Endothelial cell of umbilical vein (primary cell): ENCODE results near the gene POLR1B. TPM values are rescaled to one million over a fixed set of nuclear protein-coding genes. Genes with fewer than 3 reads are reported as not detected.

Source experiments
- BruUV-seq: library from RNA; stranded (reverse); fragments of 400-500 nt; replicated peaks from 2 replicates; lab custom pipeline; 2021; lab: Mats Ljungman, UMichigan
- CTCF ChIA-PET: fragments of 300-600, 350-600 bp; sonication (Branson Sonifier 250); formaldehyde crosslinking; loops from one replicate; lab custom pipeline; 2021; ENCODE audit warnings: antibody characterized with exemption, inconsistent platforms; lab: Charles Lee
- POLR2A ChIA-PET: fragments of 300-600, 350-600 bp; sonication (Branson Sonifier 250); formaldehyde crosslinking; loops from one replicate; lab custom pipeline; 2021; ENCODE audit warnings: antibody characterized with exemption, inconsistent platforms; lab: Charles Lee
- DNase-seq: peaks from one replicate; pipeline ENCODE4 v3.0.0-alpha.2; 2011; ENCODE audit warnings: low read depth, low spot score
- FAIRE-seq: peaks from 2 replicates; lab custom pipeline; 2011; peaks lifted over from hg19 to GRCh38; lab: Jason Lieb, UNC
- H2AFZ ChIP-seq: 2 replicates; pipeline ENCODE4 v1.6.0; 2012; ENCODE audit warnings: low read depth, low read length, control low read depth, inconsistent platforms
- H3K27ac ChIP-seq: 2 replicates; pipeline ENCODE4 v1.5.1; 2011; ENCODE audit warnings: low read depth, mild to moderate bottlenecking, control low read depth, low read length, moderate library complexity; ENCODE audit not compliant: insufficient read depth
- H3K27me3 ChIP-seq, 2 experiments: 2 replicates each; pipeline versions ENCODE4 v1.6.0 to v1.6.1; 2011; ENCODE audit warnings: low read length in 2 of 2, mixed read lengths in 1 of 2; ENCODE audit not compliant: control insufficient read depth in 2 of 2, insufficient read depth in 2 of 2
- H3K36me3 ChIP-seq, 2 experiments: 2 replicates in 1 of 2; 3 replicates in 1 of 2; pipeline ENCODE4 v1.5.1; 2011; ENCODE audit warnings: low read length in 2 of 2, mild to moderate bottlenecking in 1 of 2, moderate library complexity in 1 of 2; ENCODE audit not compliant: control insufficient read depth in 2 of 2, insufficient read depth in 2 of 2; ENCODE audit errors: extremely low read depth in 1 of 2
- H3K4me1 ChIP-seq: 3 replicates; pipeline ENCODE4 v1.5.1; 2011; ENCODE audit warnings: mild to moderate bottlenecking, low read length; ENCODE audit not compliant: control insufficient read depth, insufficient read depth; ENCODE audit errors: extremely low read depth
- H3K4me2 ChIP-seq: 2 replicates; pipeline ENCODE4 v1.6.1; 2011; ENCODE audit warnings: low read length, control low read depth, mixed read lengths; ENCODE audit not compliant: insufficient read depth
- H3K4me3 ChIP-seq, 3 experiments: fragments of 200-600 bp in 1 of 3; sonication (generic), shearing (Covaris generic) in 1 of 3; replicated peaks in 1 of 3; 2 replicates each; pipeline ENCODE4 v1.5.1; 2011 to 2016; ENCODE audit warnings: control low read depth in 3 of 3, low read length in 3 of 3, mild to moderate bottlenecking in 2 of 3, inconsistent platforms in 1 of 3, low read depth in 1 of 3, moderate library complexity in 1 of 3; ENCODE audit not compliant: insufficient read depth in 1 of 3
- H3K79me2 ChIP-seq: 2 replicates; pipeline ENCODE4 v1.6.0; 2012; ENCODE audit warnings: low read length, inconsistent platforms; ENCODE audit not compliant: control insufficient read depth, insufficient read depth
- H3K9ac ChIP-seq: replicated peaks from 2 replicates; pipeline ENCODE3; 2011; ENCODE audit warnings: low read length, control low read depth; ENCODE audit not compliant: insufficient read depth; ENCODE audit errors: extremely low read depth
- H3K9me1 ChIP-seq: replicated peaks from 3 replicates; pipeline ENCODE4 v1.6.0; 2011; ENCODE audit warnings: mild to moderate bottlenecking, low read length; ENCODE audit not compliant: control insufficient read depth, insufficient read depth; ENCODE audit errors: extremely low read depth
- H3K9me3 ChIP-seq: replicated peaks from 2 replicates; pipeline ENCODE4 v1.5.1; 2012; ENCODE audit warnings: low read length, inconsistent platforms; ENCODE audit not compliant: control insufficient read depth, insufficient read depth
- H4K20me1 ChIP-seq: replicated peaks from 2 replicates; pipeline ENCODE3; 2011; ENCODE audit warnings: mild to moderate bottlenecking, low read length; ENCODE audit not compliant: control insufficient read depth, insufficient read depth; ENCODE audit errors: extremely low read depth
- CTCF ChIP-seq, 2 donors: IDR thresholded peaks; 1 replicate in 1 of 2; 2 replicates in 1 of 2; pipeline ENCODE4 v1.5.1; 2011; ENCODE audit warnings: low read length in 2 of 2, mild to moderate bottlenecking in 2 of 2, moderate library complexity in 2 of 2, control low read depth in 1 of 2, inconsistent platforms in 1 of 2, low read depth in 1 of 2; ENCODE audit not compliant: insufficient read depth in 1 of 2; ENCODE audit errors: extremely low read depth in 1 of 2
- EZH2 ChIP-seq: IDR thresholded peaks from 2 replicates; pipeline ENCODE4 v1.6.1; 2012; ENCODE audit warnings: borderline replicate concordance, low read depth, mild to moderate bottlenecking, moderate library complexity, low read length, inconsistent platforms; ENCODE audit not compliant: severe bottlenecking
- FOS ChIP-seq: IDR thresholded peaks from 2 replicates; pipeline ENCODE4 v1.6.1; 2011; ENCODE audit warnings: mild to moderate bottlenecking, low read length, moderate library complexity, borderline replicate concordance; ENCODE audit not compliant: insufficient read depth
- GATA2 ChIP-seq: IDR thresholded peaks from 2 replicates; pipeline ENCODE4 v1.7.0; 2011; ENCODE audit warnings: low read depth, mild to moderate bottlenecking, moderate library complexity, mixed read lengths, low read length; ENCODE audit not compliant: insufficient read length, insufficient read depth
- JUN ChIP-seq: IDR thresholded peaks from 2 replicates; pipeline ENCODE4 v1.6.1; 2011; ENCODE audit warnings: borderline replicate concordance, low read depth; ENCODE audit not compliant: insufficient read length, insufficient read depth
- MAX ChIP-seq: IDR thresholded peaks from 2 replicates; pipeline ENCODE4 v1.6.1; 2011; ENCODE audit not compliant: insufficient read depth, insufficient read length
- MYC ChIP-seq: IDR thresholded peaks from one replicate; pipeline ENCODE4 v1.6.1; 2011; ENCODE audit warnings: mild to moderate bottlenecking, low read depth, low read length
- POLR2A ChIP-seq: IDR thresholded peaks from 2 replicates; pipeline ENCODE4 v1.6.1; 2012; ENCODE audit warnings: low read depth, mild to moderate bottlenecking, control low read depth, low read length
- POLR2AphosphoS5 ChIP-seq: IDR thresholded peaks from 2 replicates; pipeline ENCODE4 v1.6.1; 2012; ENCODE audit warnings: low read depth, mild to moderate bottlenecking, control low read depth, low read length, moderate library complexity; ENCODE audit not compliant: insufficient read depth
- dilution Hi-C: fragments of 300-500 bp; cut with MboI; formaldehyde crosslinking; loops from one replicate; pipeline ENCODE4 v1.15.0; 2019; ENCODE audit warnings: low sequenced_read_pairs; ENCODE audit not compliant: extremely low pct_ligation_motif_present
- intact Hi-C: fragments of 100-400 bp; cut with micrococcal nuclease; formaldehyde crosslinking; loops from one replicate; pipeline ENCODE4 v1.10.0; 2022
- polyA plus RNA-seq, 4 experiments: library from polyadenylated mRNA; depleted of rRNA in 3 of 4; stranded (reverse) in 3 of 4; unstranded in 1 of 4; fragments of >200 nt; gene quantifications; 2 replicates each; pipeline versions ENCODE4 v1.2.1 to v1.2.3, GENCODE V29; 2011 to 2012; ENCODE audit warnings: missing spikeins in 1 of 4
- total RNA-seq: library from RNA; stranded (reverse); gene quantifications from 2 replicates; pipeline ENCODE4 v1.2.3, GENCODE V29; 2021

Gene POLR1B
- total and polyA plus RNA-seq, 2 donors (not counting 3 experiments of a cell fraction or from before 2014, with no cell fraction given), result 12.2 to 28.9 TPM

DNA sequence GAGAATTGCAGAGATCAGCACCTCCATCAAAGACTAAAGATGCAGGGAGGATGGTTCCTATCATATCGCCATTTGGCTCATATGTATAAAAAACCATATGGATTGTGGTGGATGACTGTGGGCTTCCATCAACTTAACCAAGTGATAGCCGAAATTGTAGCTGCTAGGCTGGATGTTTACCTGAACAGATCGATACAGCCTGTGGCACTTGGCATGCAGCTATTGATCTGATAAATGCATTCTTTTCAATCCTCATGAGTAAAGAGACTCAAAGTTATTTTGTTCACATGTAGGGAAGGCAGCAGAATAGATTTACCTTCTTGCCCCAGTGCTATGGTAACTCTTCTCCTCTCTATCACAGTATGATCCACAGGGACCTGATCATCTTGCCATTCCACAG, 60.7 kb downstream of the POLR1B start:
- H3K4me1 ChIP-seq, result peaks cover 2% of the 10 kb centered on the region
- H3K36me3 ChIP-seq, result no peaks in the 10 kb centered on the region
- ChIA-PET POLR2A (no interaction called here), CTCF (interaction anchor here (1.2 to 9.9 kb wide), 3 partner anchors 14 to 124 kb away, joined by 3 to 207 read pairs (median 27); no protein-coding TSS in a partner anchor)
- no peak overlapping the region for H3K9ac ChIP-seq
- H3K27me3 ChIP-seq, result no peaks in the 10 kb centered on the region
- no peak overlapping the region for H2AFZ ChIP-seq
- BruUV-seq, result no TSS peak
- TF ChIP-seq CTCF (IDR thresholded peaks at IDR 0.05; ENCODE audit: extremely low read depth in 1 of 2, insufficient read depth in 1 of 2, low read depth in 1 of 2, low read length in 2 of 2) (no peak), GATA2 (no peak), POLR2A (no peak), JUN (no peak), FOS (no peak), MAX (no peak), MYC (no peak), EZH2 (no peak), POLR2AphosphoS5 (no peak)
- no peak overlapping the region for H3K4me3 ChIP-seq
- intact Hi-C loops (loop anchor here (5.0 kb wide), 1 partner anchor 354 kb away; no protein-coding TSS in a partner anchor), dilution Hi-C loops (no loop called here)
- no peak for DNase-seq
- H3K4me2 ChIP-seq, result no peak overlapping the region
- H3K9me1 ChIP-seq, result no peaks in the 10 kb centered on the region
- FAIRE-seq, result no peak
- H3K27ac ChIP-seq, result no peak overlapping the region
- no peaks in the 10 kb centered on the region for H4K20me1 ChIP-seq
- H3K9me3 ChIP-seq, result no peaks in the 10 kb centered on the region
- H3K79me2 ChIP-seq, result no peaks in the 10 kb centered on the region
